ENCODE data around the gene MUC20.
"Not testable (repeated sequence)": the region's sequence is repeated elsewhere in the genome, so short reads cannot be mapped to it uniquely, and the experiment has no call there.

DNA sequence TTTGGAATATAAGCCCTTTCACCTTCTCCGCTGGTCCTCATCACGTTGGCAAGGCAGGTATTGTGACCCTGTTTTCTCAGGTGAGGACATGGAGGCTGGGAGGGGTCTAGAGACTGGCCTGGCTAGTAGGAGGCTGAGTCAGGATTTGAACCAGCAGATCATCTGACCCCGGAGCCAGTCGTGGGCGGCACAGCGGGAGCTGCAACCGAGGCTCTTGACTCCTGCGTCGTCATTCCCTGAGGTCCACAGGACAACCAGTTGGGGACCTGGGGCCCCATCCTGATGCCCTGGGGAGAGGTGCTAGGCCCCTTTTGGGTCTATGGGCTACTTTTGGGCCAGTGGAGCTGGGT, 2.2 kb downstream of the MUC20 start:
- not testable (repeated sequence) for TF ChIP-seq CTCF (IDR thresholded peaks at IDR 0.05); ZFX (IDR thresholded peaks at IDR 0.05; ENCODE audit: borderline replicate concordance)
